ENCODE results near the gene CPNE4. TPM values are rescaled to one million over a fixed set of nuclear protein-coding genes. Genes with fewer than 3 reads are reported as not detected.

The CPNE4 gene
- total and polyA plus RNA-seq, 7 donors = 0.03 to 0.04 TPM; not detected in 5

GRCh38 chr3:131485119-131485518, 549.7 kb downstream of the CPNE4 start:
- no peak for TF ChIP-seq CTCF (IDR thresholded peaks at IDR 0.05)
- H3K27ac ChIP-seq = no peak overlapping the region
- H3K4me1 ChIP-seq = no peaks in the 10 kb centered on the region
- H3K4me3 ChIP-seq = no peak overlapping the region
- peaks cover 3 to 79% of the 10 kb centered on the region in 2 donors for H3K36me3 ChIP-seq (ENCODE audit: insufficient read depth in 1 of 2, low read depth in 1 of 2)
- DNase-seq (no peak), ATAC-seq (no peak)
- no peaks in the 10 kb centered on the region for H3K27me3 ChIP-seq (ENCODE audit: insufficient read depth in 3 of 3, low read length in 2 of 3)
- no peaks in the 10 kb centered on the region for H3K9me3 ChIP-seq
- 93 to 100% (median 94%) methylated on average over 1 of the region's 1 CpG for WGBS, 3 donors
- intact Hi-C loops (cut with DNase I) = no loop called here

DNA sequence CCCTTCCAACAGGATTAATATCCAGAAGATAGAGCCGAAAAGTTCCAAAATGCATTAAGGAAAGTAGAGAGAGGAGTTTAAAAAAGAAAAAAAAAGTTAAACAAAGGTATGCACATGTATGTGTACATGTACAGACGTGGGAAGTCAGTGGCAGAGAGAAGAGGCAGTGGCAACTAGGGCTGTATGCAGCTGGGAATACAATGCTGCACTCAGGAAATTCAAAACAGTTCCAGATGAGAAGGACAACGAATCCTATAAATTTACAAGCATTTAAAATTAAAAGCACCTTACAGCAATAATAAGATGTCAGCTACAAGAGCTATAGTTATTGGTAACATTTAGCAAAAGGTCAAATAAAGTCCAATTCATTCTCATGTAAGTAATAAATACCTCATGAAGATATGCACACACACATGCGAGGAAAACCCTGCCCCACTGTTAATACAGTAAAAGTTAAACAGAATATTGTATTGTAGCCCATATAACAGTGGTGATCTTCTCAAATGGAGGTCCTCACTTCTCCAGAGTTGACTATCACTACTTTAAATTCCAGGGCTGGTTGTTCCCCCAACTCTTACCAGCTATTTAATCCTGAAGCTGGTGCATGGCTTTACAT, 550.2 kb downstream of the CPNE4 start:
- peaks cover 3 to 77% of the 10 kb centered on the region in 2 donors for H3K36me3 ChIP-seq (ENCODE audit: insufficient read depth in 1 of 2, low read depth in 1 of 2)
- DNase-seq (no peak), ATAC-seq (no peak)
- 86 to 88% (median 86%) methylated on average over 4 of the region's 4 CpGs for WGBS, 3 donors
- intact Hi-C loops (cut with DNase I) = no loop called here
- H3K27me3 ChIP-seq (ENCODE audit: insufficient read depth in 3 of 3, low read length in 2 of 3) = no peaks in the 10 kb centered on the region
- no peak overlapping the region for H3K4me3 ChIP-seq
- no peaks in the 10 kb centered on the region for H3K9me3 ChIP-seq
- TF ChIP-seq CTCF (IDR thresholded peaks at IDR 0.05) = no peak
- H3K4me1 ChIP-seq = no peaks in the 10 kb centered on the region
- H3K27ac ChIP-seq = no peak overlapping the region
